Astrocyte (in vitro differentiated cells and primary cell): ENCODE data around the gene PLA2G4F. TPM values are rescaled to one million over a fixed set of nuclear protein-coding genes. Genes with fewer than 3 reads are reported as not detected.

Experiments
- DNase-seq: peaks from one replicate; pipeline ENCODE4 v3.0.0-alpha.2; 2010; ENCODE audit warnings: low read depth
- FAIRE-seq: peaks from 2 replicates; lab custom pipeline; 2011; peaks lifted over from hg19 to GRCh38; lab: Jason Lieb, UNC
- H2AFZ ChIP-seq: 2 replicates; pipeline ENCODE4 v1.6.0; 2012; ENCODE audit warnings: low read depth, low read length, inconsistent platforms
- H3K27ac ChIP-seq: 2 replicates; pipeline ENCODE4 v1.5.1; 2011; ENCODE audit warnings: low read depth, low read length, inconsistent platforms
- H3K27me3 ChIP-seq: 2 replicates; pipeline ENCODE4 v1.6.0; 2011; ENCODE audit warnings: low read length, inconsistent platforms; ENCODE audit not compliant: insufficient read depth
- H3K36me3 ChIP-seq: 2 replicates; pipeline ENCODE4 v1.5.1; 2011; ENCODE audit warnings: low read length, inconsistent platforms; ENCODE audit not compliant: insufficient read depth
- H3K4me1 ChIP-seq: 2 replicates; pipeline ENCODE4 v1.5.1; 2011; ENCODE audit warnings: low read length, inconsistent platforms; ENCODE audit not compliant: insufficient read depth
- H3K4me2 ChIP-seq: 2 replicates; pipeline ENCODE4 v1.6.0; 2012; ENCODE audit warnings: low read length, inconsistent platforms
- H3K4me3 ChIP-seq: 2 replicates; pipeline ENCODE4 v1.5.1; 2011; ENCODE audit warnings: low read depth, mild to moderate bottlenecking, low read length, inconsistent platforms; ENCODE audit not compliant: insufficient read depth
- H3K79me2 ChIP-seq: 2 replicates; pipeline ENCODE4 v1.6.0; 2012; ENCODE audit warnings: mild to moderate bottlenecking, low read length, inconsistent platforms; ENCODE audit not compliant: insufficient read depth
- H3K9ac ChIP-seq: 2 replicates; pipeline ENCODE4 v1.6.0; 2012; ENCODE audit warnings: mild to moderate bottlenecking, low read length, inconsistent platforms
- H3K9me3 ChIP-seq: 2 replicates; pipeline ENCODE4 v1.5.1; 2012; ENCODE audit warnings: low read depth, mild to moderate bottlenecking, low read length, inconsistent platforms; ENCODE audit not compliant: insufficient read depth
- H4K20me1 ChIP-seq: 2 replicates; pipeline ENCODE4 v1.6.0; 2012; ENCODE audit warnings: low read length, inconsistent platforms; ENCODE audit not compliant: insufficient read depth
- H3K27ac Mint-ChIP-seq: one replicate; pipeline ENCODE4 v1.8.0; 2021; ENCODE audit warnings: mild to moderate bottlenecking, mixed read lengths; ENCODE audit not compliant: unreplicated experiment
- H3K27me3 Mint-ChIP-seq: one replicate; pipeline ENCODE4 v1.8.0; 2021; ENCODE audit warnings: low read depth, mixed read lengths; ENCODE audit not compliant: unreplicated experiment
- H3K36me3 Mint-ChIP-seq: one replicate; pipeline ENCODE4 v1.8.0; 2021; ENCODE audit warnings: low read depth, mixed read lengths; ENCODE audit not compliant: unreplicated experiment
- H3K4me1 Mint-ChIP-seq: one replicate; pipeline ENCODE4 v1.8.0; 2021; ENCODE audit warnings: low read depth, mixed read lengths; ENCODE audit not compliant: unreplicated experiment
- H3K4me3 Mint-ChIP-seq: one replicate; pipeline ENCODE4 v1.8.0; 2021; ENCODE audit warnings: mild to moderate bottlenecking, moderate library complexity, mixed read lengths; ENCODE audit not compliant: unreplicated experiment
- H3K9me3 Mint-ChIP-seq: one replicate; pipeline ENCODE4 v1.8.0; 2021; ENCODE audit warnings: mild to moderate bottlenecking, mixed read lengths; ENCODE audit not compliant: unreplicated experiment
- EZH2 ChIP-seq: IDR thresholded peaks from 2 replicates; pipeline ENCODE4 v1.6.1; 2012; ENCODE audit warnings: mild to moderate bottlenecking, low read length, inconsistent platforms; ENCODE audit not compliant: insufficient read depth
- total RNA-seq: library from RNA; stranded (reverse); gene quantifications from 2 replicates; pipeline ENCODE4 v1.2.1, GENCODE V29; 2021
- TF ChIP-seq, protein P1 (sequence below): IDR thresholded peaks from 2 replicates; pipeline ENCODE4 v1.5.1; 2011; ENCODE audit warnings: low read depth, mild to moderate bottlenecking, inconsistent platforms, low read length, moderate library complexity; ENCODE audit not compliant: insufficient read depth

The PLA2G4F gene
- total RNA-seq, 1 donor from 2014 or later: 0.30 TPM

DNA sequence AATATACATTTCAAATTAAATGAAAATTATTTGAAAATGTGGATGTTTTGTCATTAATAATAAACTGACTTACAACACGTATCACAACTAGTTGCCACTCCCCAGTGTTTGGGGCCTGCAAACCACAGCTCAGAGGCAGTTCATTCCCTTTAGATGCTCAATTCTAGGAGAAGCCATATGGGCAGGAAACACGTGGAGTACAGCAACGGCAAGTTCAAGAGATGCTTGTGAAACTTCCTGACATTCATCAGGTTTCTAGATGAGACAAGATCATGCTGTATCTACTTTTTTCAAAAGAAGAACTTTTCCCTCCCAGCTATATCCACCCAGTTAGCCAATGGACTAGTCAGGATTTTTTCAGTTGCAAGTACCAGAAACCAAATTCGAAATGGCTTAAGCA is 44.5 kb downstream of the PLA2G4F start:
- Histone ChIP-seq H2AFZ (no peak overlapping the region), H3K9me3 (no peaks in the 10 kb centered on the region), H3K4me2 (no peak overlapping the region), H3K4me3 (no peak overlapping the region), H3K27ac (no peak overlapping the region), H4K20me1 (no peaks in the 10 kb centered on the region), H3K36me3 (no peaks in the 10 kb centered on the region), H3K9ac (no peak overlapping the region), H3K4me1 (no peaks in the 10 kb centered on the region), H3K79me2 (no peaks in the 10 kb centered on the region), H3K27me3 (peaks cover 30% of the 10 kb centered on the region)
- Mint-ChIP-seq H3K4me1 (no peaks in the 10 kb centered on the region), H3K27me3 (peaks cover 5% of the 10 kb centered on the region), H3K27ac (no peak overlapping the region), H3K9me3 (peaks cover 2% of the 10 kb centered on the region), H3K4me3 (no peak overlapping the region), H3K36me3 (no peaks in the 10 kb centered on the region)
- FAIRE-seq (no peak), DNase-seq (no peak)
- no peak for TF ChIP-seq EZH2
- TF ChIP-seq, protein P1, sequence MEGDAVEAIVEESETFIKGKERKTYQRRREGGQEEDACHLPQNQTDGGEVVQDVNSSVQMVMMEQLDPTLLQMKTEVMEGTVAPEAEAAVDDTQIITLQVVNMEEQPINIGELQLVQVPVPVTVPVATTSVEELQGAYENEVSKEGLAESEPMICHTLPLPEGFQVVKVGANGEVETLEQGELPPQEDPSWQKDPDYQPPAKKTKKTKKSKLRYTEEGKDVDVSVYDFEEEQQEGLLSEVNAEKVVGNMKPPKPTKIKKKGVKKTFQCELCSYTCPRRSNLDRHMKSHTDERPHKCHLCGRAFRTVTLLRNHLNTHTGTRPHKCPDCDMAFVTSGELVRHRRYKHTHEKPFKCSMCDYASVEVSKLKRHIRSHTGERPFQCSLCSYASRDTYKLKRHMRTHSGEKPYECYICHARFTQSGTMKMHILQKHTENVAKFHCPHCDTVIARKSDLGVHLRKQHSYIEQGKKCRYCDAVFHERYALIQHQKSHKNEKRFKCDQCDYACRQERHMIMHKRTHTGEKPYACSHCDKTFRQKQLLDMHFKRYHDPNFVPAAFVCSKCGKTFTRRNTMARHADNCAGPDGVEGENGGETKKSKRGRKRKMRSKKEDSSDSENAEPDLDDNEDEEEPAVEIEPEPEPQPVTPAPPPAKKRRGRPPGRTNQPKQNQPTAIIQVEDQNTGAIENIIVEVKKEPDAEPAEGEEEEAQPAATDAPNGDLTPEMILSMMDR: no peak

DNA sequence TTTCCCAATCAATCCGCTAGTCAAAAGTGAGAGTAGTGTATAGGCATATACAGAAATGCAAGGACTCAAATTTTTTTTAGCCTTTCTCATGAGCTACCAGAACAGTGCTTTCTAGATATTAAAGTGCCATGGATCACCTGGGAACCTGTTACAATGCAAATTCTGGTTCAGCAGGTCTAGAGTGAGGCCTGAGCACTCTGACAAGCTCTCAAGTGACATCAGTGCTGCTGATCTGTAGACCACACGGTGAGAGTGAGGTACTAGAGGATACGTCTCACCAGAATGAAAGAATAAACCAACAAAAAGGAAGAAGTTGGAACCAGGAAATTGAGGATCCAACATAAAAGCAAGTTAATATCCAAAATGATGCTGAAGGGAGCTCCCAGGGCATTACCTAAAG is 46.1 kb downstream of the PLA2G4F start:
- Histone ChIP-seq H3K36me3 (no peaks in the 10 kb centered on the region), H2AFZ (no peak overlapping the region), H3K4me3 (no peak overlapping the region), H3K4me1 (no peaks in the 10 kb centered on the region), H3K27me3 (peaks cover 28% of the 10 kb centered on the region), H4K20me1 (no peaks in the 10 kb centered on the region), H3K9me3 (no peaks in the 10 kb centered on the region), H3K4me2 (no peak overlapping the region), H3K9ac (no peak overlapping the region), H3K79me2 (no peaks in the 10 kb centered on the region), H3K27ac (no peak overlapping the region)
- H3K36me3 Mint-ChIP-seq: no peaks in the 10 kb centered on the region
- peaks cover 2% of the 10 kb centered on the region for H3K4me1 Mint-ChIP-seq
- no peaks in the 10 kb centered on the region for H3K9me3 Mint-ChIP-seq
- no peak for TF ChIP-seq EZH2
- TF ChIP-seq, protein P1: no peak
- no peak overlapping the region for H3K4me3 Mint-ChIP-seq
- peaks cover 7% of the 10 kb centered on the region for H3K27me3 Mint-ChIP-seq
- no peak for DNase-seq
- no peak for FAIRE-seq
- no peak overlapping the region for H3K27ac Mint-ChIP-seq

DNA sequence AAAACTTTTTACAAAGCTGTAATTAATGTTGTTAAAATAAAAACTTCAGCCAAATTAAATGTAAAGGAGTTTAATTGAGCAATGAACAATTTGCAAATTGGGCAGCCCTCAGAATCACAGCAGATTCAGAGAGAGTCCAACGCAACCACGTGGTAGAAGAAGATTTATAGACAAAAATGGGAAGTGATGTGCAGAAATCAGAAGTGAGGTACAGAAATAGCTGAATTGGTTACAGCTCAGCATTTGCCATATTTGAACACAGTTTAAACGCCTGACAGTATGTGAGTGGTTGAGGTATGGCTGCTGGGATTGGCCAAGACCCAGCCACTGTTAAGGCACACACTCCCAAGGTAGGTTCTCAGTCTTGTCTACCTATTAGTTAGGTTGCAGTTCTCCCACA is 47.6 kb downstream of the PLA2G4F start:
- no peaks in the 10 kb centered on the region for H4K20me1 ChIP-seq
- no peak overlapping the region for H3K4me2 ChIP-seq
- DNase-seq (no peak), FAIRE-seq (no peak)
- no peaks in the 10 kb centered on the region for H3K79me2 ChIP-seq
- H3K36me3 ChIP-seq: no peaks in the 10 kb centered on the region
- peaks cover 25% of the 10 kb centered on the region for H3K27me3 ChIP-seq
- no peaks in the 10 kb centered on the region for H3K9me3 ChIP-seq
- peaks cover 8% of the 10 kb centered on the region for H3K27me3 Mint-ChIP-seq
- H3K27ac ChIP-seq: no peak overlapping the region
- H3K9me3 Mint-ChIP-seq: no peaks in the 10 kb centered on the region
- no peaks in the 10 kb centered on the region for H3K4me1 ChIP-seq
- no peak overlapping the region for H2AFZ ChIP-seq
- peaks cover 2% of the 10 kb centered on the region for H3K4me1 Mint-ChIP-seq
- no peaks in the 10 kb centered on the region for H3K36me3 Mint-ChIP-seq
- TF ChIP-seq EZH2: no peak
- TF ChIP-seq, protein P1: no peak
- H3K4me3 ChIP-seq: no peak overlapping the region
- no peak overlapping the region for H3K27ac Mint-ChIP-seq
- H3K4me3 Mint-ChIP-seq: no peak overlapping the region
- no peak overlapping the region for H3K9ac ChIP-seq
